ENCODE results near the gene MTRF1. TPM values are rescaled to one million over a fixed set of nuclear protein-coding genes. Genes with fewer than 3 reads are reported as not detected.
"Not testable (repeated sequence)": the region's sequence is repeated elsewhere in the genome, so short reads cannot be mapped to it uniquely, and the experiment has no call there.

MTRF1 gene
- total RNA-seq, 1 experiment from 2014 or later, result 10.2 TPM

GRCh38 chr13:41178040-41178439, 85.3 kb downstream of the MTRF1 start:
- DNase-seq (ENCODE audit: low read depth), result peak; percentile 20

DNA sequence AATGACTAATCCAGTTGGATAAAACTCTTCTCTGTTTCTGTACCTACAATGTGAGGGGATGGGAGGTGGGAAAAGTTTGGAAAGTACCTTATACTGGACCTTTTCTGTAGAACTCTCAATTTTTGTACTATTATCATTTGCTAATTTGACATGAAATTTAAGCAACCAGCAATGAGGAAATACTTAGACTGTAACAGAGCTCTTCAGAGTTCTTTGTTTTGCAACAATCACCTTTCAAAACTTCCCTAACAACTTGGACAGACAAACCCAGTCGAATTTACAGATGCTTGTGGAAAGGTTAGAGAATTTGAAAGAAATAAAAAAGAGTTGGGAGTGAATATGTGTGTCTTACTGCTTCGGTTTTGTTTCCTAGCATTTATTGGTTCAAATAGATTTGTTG, 85.8 kb downstream of the MTRF1 start:
- DNase-seq (ENCODE audit: low read depth), result no peak

GRCh38 chr13:41175576-41175975, 87.8 kb downstream of the MTRF1 start:
- DNase-seq (ENCODE audit: low read depth), result not testable (repeated sequence)

Other genes starting within 250 kb of the MTRF1 start
- 24.9 and 34.3 TPM in 2 replicates for gene ELF1, start 244.3 kb downstream of the MTRF1 start, total RNA-seq (2014; rRNA removed)
- gene WBP4, start 202.1 kb downstream of the MTRF1 start, total RNA-seq (2014; rRNA removed), result 9.2 and 11.7 TPM in 2 replicates
- gene KBTBD6, start 130.8 kb downstream of the MTRF1 start, total RNA-seq (2014; rRNA removed), result 11.5 and 13.8 TPM in 2 replicates
- 7.1 and 8.1 TPM in 2 replicates for gene KBTBD7, start 69.0 kb downstream of the MTRF1 start, total RNA-seq (2014; rRNA removed)
- gene NAA16, start 47.7 kb upstream of the MTRF1 start, total RNA-seq (2014; rRNA removed), result 6.5 and 7.6 TPM in 2 replicates
- gene RGCC, start 194.0 kb upstream of the MTRF1 start, total RNA-seq (2014; rRNA removed), result 2.4 and 3.2 TPM in 2 replicates

All from LHCN-M2 (cell line).